ENCODE results near the gene MTA3.

DNA sequence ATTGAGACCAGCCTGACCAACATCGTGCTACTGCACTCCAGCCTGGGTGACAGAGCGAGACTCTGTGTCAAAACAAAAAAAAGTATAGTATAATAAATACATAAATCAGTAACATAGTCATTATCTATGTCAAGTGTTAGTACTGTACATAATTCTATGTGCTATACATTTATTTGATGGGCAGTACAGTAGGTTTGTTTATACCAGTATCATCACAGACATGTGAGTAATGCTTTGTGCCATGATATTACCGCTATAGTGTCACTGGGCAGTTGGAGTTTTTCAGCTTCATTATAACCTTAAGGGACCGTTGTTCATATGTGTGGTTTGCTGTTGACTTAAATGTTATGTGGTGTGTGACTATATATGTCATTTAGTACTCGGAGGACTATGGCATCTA lies 24.9 kb downstream of the MTA3 start:
- TF ChIP-seq POLR2A (IDR thresholded peaks at IDR 0.05): no peak
- no peak for TF ChIP-seq CTCF (IDR thresholded peaks at IDR 0.05 in 8 of 11, conservative IDR thresholded peaks at IDR 0.05 in 3 of 11)
